ENCODE data around the gene NOL4. TPM values are rescaled to one million over a fixed set of nuclear protein-coding genes. Genes with fewer than 3 reads are reported as not detected.

The NOL4 gene
- polyA plus RNA-seq, 1 donor from 2014 or later, result 61.0 TPM

- H3K9me2 ChIP-seq (ENCODE audit: insufficient read depth, low read length), result no peaks in the 10 kb centered on the region
- H4K20me1 ChIP-seq (ENCODE audit: insufficient read depth), result no peaks in the 10 kb centered on the region
- no peaks in the 10 kb centered on the region for H3K36me3 ChIP-seq (ENCODE audit: insufficient read depth, low read length)
- no peaks in the 10 kb centered on the region for H3K27me3 ChIP-seq (ENCODE audit: insufficient read depth, low read depth, low read length)
- H3K9me3 ChIP-seq (ENCODE audit: low read length), result no peaks in the 10 kb centered on the region
- peaks cover 40% of the 10 kb centered on the region for H3K79me2 ChIP-seq (replicated peaks; ENCODE audit: insufficient read depth, low read length)
- no peak overlapping the region for H2AFZ ChIP-seq (ENCODE audit: low read depth, low read length)
- H3K9ac ChIP-seq (ENCODE audit: low read length), result peak overlapping the region; percentile 88
- H3K4me2 ChIP-seq (ENCODE audit: low read length), result peak overlapping the region; percentile 99
- H3F3A ChIP-seq (ENCODE audit: insufficient read depth, low read length, poor library complexity, severe bottlenecking), result no peaks in the 10 kb centered on the region
- peak overlapping the region; percentile 60 for H3K27ac ChIP-seq (ENCODE audit: low read length)
- TF ChIP-seq EZH2 (IDR thresholded peaks at IDR 0.05; ENCODE audit: borderline replicate concordance, insufficient read depth, low read length, poor library complexity, severe bottlenecking), result no peak
- TF ChIP-seq MXI1 (conservative IDR thresholded peaks at IDR 0.05; ENCODE audit: poor library complexity, severe bottlenecking), result no peak
- no peak for TF ChIP-seq CTCF (IDR thresholded peaks at IDR 0.05; ENCODE audit: poor library complexity, severe bottlenecking)
- TF ChIP-seq REST (IDR thresholded peaks at IDR 0.05; ENCODE audit: borderline replicate concordance), result no peak
- TF ChIP-seq EP300 (conservative IDR thresholded peaks at IDR 0.05; ENCODE audit: poor library complexity, severe bottlenecking), result no peak
- TF ChIP-seq POLR2AphosphoS5 (IDR thresholded peaks at IDR 0.05), result no peak
- no peak for TF ChIP-seq RAD21 (conservative IDR thresholded peaks at IDR 0.05)
- no peak for TF ChIP-seq TAF1 (IDR thresholded peaks at IDR 0.05; ENCODE audit: low read depth)
- no peak for TF ChIP-seq SMC3 (conservative IDR thresholded peaks at IDR 0.05; ENCODE audit: poor library complexity)
- peak overlapping the region; percentile 83 for H3K4me3 ChIP-seq (ENCODE audit: low read length)
Measured at GRCh38 chr18:34223893-34224422, 755 bp downstream of the NOL4 start.

GRCh38 chr18:34223164-34223892 lies 1.4 kb downstream of the NOL4 start:
- Histone ChIP-seq H3K27me3 (ENCODE audit: insufficient read depth, low read depth, low read length) (no peaks in the 10 kb centered on the region), H3K27ac (ENCODE audit: low read length) (peak overlapping the region; percentile 82), H3K79me2 (replicated peaks; ENCODE audit: insufficient read depth, low read length) (peaks cover 47% of the 10 kb centered on the region), H3K36me3 (ENCODE audit: insufficient read depth, low read length) (no peaks in the 10 kb centered on the region), H3K9ac (ENCODE audit: low read length) (peak overlapping the region; percentile 88), H4K20me1 (ENCODE audit: insufficient read depth) (no peaks in the 10 kb centered on the region), H2AFZ (ENCODE audit: low read depth, low read length) (peak overlapping the region; percentile 65), H3K9me3 (ENCODE audit: low read length) (no peaks in the 10 kb centered on the region), H3F3A (ENCODE audit: insufficient read depth, low read length, poor library complexity, severe bottlenecking) (no peaks in the 10 kb centered on the region), H3K4me2 (ENCODE audit: low read length) (peak overlapping the region; percentile 99), H3K9me2 (ENCODE audit: insufficient read depth, low read length) (no peaks in the 10 kb centered on the region), H3K4me3 (ENCODE audit: low read length) (peak overlapping the region; percentile 83)
- TF ChIP-seq RAD21 (conservative IDR thresholded peaks at IDR 0.05), result no peak
- TF ChIP-seq POLR2AphosphoS5 (IDR thresholded peaks at IDR 0.05), result peak; percentile 4
- TF ChIP-seq MXI1 (conservative IDR thresholded peaks at IDR 0.05; ENCODE audit: poor library complexity, severe bottlenecking), result peak; percentile 29
- TF ChIP-seq TAF1 (IDR thresholded peaks at IDR 0.05; ENCODE audit: low read depth), result no peak

Measured in neural cell (in vitro differentiated cells).